Measurements from ENCODE around the gene AKAP14. TPM values are rescaled to one million over a fixed set of nuclear protein-coding genes. Genes with fewer than 3 reads are reported as not detected.
A peak's percentile ranks its signal among the peaks of the same experiment; 100 is the strongest.
"Not testable (repeated sequence)": the region's sequence is repeated elsewhere in the genome, so short reads cannot be mapped to it uniquely, and the experiment has no call there.

AKAP14 gene
- total RNA-seq, 1 experiment from 2014 or later = not detected

DNA sequence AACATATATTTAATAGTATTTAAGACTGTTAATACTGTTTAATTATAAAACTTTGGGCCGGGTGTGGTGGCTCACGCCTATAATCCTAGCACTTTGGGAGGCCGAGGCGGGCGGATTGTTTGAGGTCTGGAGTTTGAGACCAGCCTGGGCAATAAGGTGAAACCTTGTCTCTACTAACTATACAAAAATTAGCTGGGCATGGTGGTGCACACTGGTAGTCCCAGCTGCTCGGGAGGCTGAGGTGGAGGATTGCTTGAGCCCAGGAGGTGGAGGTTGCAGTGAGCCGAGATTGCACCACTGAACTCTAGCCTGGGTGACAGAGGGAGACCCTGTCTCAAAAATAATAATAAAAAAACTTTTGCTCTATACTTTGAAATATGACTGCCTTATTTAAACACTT is 26.7 kb downstream of the AKAP14 start:
- not testable (repeated sequence) for DNase-seq (ENCODE audit: low read depth)

DNA sequence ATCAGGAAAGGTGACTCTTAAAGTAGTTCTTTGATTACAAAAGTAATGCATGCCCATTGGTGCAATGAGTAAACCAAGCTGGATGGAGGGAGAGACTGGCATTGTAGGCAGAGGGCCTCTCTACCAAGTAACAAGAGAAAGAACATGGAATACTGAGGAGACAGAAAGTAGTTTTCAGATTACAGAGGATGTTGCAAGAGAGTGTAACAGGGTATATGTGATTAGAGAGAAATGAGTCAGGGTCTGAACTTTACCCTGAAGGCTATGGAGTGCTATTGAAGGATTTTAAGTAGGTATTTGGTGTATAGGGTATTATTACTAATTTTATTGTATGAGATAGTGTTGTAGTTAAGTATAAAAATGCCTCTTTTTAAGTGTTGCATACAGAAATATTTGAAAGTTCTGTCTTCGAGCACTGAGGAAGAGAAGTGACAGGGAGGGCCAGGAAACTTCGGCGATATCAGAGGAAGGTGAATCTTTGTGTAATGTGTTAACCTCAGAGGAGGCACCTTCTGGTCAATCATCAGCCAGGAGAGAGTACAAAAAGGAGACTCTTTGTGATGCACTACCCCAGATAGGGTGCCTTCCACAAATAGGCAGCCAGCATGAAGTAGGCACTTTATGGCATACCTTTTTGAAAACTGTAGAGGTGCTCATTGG is 39.7 kb downstream of the AKAP14 start:
- no peak for DNase-seq (ENCODE audit: low read depth)

DNA sequence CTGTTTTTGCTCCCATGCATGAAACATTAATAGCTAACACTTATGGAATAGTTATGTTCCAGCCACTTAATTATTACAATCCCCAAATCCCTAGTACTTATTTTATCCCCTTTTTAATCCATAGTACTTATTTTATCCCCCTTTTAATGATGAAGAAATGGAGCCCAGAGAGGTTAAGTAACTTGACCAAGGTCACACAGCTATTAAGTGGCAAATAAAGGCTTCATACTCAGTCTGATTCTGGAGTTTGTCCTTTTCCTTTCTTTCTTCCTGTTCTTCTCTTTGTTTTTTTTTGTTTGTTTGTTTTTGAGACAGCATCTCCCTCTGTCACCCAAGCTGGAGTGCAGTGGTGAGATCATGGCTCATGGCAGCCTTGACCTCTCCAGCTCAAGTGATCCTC is 45.6 kb downstream of the AKAP14 start:
- no peak for DNase-seq (ENCODE audit: low read depth)

DNA sequence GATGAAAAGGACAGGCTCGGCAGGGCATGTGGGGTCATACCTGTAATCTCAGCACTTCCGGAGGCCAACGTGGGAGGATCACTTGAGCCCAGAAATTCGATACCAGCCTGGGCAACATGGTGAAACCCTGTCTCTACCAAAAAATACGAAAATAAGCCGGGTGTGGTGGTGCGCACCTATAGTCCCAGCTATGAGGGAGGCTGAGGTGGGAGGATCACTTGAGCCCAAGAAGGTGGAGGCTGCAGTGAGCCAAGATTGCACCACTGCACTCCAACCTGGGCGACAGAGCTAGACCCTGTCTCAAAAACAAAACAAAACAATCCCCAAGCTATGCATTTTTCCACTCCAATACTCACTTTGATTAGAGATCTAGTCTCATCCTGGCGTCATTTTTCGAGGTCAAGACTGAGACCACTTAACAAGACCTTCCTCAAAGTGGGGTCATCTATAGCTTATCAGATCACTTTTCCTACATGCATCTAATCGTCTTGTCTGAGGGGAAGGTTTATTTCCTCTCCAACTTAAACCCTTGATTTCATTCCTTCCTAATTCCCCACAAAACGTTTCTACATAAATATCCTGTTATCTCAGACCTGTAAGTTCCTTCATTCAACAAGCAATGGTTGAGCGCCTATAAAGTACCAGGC is 46.6 kb downstream of the AKAP14 start:
- DNase-seq (ENCODE audit: low read depth) = no peak

DNA sequence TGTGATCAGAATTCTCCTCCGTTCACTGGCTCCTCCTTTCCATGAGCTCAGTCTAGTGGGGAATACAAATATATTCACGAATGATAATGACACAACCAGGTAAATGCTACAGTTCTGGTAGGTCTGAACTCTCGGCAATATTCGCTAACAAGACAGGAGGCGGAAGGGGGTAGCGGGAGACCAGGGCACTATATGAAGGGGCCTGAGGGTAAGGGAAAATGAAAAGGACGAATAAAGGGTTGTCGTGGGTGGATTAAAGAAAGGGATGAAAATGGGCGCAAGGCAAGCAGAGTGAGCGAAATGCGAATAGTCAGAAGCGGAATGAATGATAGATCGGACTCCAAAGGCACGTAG is 47.1 kb downstream of the AKAP14 start:
- DNase-seq (ENCODE audit: low read depth) = no peak

DNA sequence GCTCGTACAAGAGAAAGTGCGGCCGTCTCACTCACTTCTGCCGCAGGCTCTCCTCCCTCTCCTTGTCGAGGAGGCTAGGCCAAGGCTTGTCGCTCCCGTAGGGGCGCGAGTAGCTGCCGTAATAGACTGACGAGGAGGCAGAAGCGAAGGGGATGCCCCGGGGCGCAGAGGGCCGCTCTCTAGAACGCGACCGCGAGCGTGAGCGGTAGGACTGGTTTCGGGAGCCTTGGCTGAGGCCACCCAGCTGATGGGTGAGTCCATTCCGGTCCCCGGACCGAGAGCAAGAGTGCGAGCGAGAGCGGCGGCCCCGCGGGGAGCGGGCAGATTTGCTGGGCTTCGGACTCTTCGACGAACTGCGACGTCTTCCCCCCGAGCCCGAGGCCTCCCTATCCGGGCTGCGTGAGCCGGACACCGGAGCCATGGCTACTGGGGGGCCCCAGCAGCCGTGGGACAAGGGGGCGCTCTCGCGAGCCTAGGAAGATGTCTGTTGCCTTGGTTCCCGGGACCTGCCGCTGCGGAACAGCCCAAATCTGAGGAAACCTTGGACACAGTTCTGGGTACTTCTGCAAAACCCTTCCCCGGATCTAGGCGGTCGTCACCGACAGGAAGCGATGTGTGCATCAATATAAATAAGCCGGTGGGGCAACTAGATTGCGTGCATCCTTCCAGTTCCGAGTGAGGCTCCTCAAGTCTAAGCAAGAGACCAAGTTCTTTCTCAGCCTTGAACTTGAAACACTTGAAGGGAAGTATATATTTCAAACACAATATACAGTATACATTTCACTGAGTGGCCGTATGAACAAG is 47.7 kb downstream of the AKAP14 start, which contains the start of gene NKAP:
Gene NKAP (minus strand): TSS at position 567 of the 804 bp plus-strand sequence. CDS start 146 bp downstream, at position 421.
- peak; percentile 87 for DNase-seq (ENCODE audit: low read depth)

DNA sequence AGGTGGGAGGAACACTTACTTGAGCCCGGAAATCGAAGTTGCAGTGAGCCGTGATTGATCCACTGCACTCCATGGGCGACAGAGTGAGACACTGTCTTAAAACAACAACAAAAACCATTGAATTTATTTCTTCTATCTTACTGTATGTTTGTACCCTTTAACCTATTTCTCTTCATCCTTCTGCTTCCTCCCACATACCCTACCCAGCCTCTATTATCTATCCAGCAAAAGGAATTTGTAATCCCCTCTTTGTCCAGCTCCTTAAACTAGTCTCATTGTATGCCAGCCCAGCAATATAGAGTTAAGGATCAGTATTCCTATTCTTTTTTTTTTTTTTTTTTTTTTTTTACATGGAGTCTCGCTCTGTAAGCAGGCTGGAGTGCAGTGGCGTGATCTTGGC is 49.8 kb downstream of the AKAP14 start:
- no peak for DNase-seq (ENCODE audit: low read depth)

DNA sequence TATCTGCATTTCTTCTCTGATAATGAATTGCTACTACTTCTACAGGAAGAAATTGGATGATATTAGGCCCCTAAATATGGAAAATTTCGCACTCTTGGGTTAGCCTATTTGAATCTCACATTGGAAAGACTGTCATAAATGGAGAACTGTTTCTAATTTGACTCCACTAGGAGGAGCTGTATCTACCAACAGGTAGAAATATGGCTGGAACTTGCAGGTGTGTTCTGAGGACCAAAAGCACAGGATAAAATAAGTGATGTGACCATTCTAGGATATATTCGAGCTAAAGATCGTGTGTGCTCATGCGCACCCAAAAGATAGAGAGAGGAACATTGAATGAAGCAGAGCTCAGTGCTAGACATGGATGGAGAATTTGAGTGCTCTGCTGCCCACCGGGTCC is 52.7 kb downstream of the AKAP14 start:
- no peak for DNase-seq (ENCODE audit: low read depth)

DNA sequence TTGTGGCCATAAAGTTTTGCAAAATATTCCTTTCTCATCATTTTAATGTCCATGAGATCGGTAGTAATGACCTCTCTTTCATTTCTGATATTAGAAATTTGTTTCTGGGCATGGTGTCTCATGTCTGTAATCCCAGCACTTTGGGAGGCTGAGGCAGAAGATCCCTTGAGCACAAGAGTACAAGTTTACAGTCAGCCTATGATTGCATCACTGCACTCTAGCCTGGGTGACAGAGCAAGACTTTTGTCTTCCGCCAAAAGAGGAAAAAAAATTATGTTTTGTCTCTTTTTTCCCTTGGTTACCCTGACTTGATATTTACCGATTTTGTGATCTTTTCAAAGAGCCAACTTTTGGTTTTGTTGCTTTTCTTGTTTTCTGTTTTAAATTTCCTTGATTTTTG is 58.7 kb downstream of the AKAP14 start:
- no peak for DNase-seq (ENCODE audit: low read depth)

DNA sequence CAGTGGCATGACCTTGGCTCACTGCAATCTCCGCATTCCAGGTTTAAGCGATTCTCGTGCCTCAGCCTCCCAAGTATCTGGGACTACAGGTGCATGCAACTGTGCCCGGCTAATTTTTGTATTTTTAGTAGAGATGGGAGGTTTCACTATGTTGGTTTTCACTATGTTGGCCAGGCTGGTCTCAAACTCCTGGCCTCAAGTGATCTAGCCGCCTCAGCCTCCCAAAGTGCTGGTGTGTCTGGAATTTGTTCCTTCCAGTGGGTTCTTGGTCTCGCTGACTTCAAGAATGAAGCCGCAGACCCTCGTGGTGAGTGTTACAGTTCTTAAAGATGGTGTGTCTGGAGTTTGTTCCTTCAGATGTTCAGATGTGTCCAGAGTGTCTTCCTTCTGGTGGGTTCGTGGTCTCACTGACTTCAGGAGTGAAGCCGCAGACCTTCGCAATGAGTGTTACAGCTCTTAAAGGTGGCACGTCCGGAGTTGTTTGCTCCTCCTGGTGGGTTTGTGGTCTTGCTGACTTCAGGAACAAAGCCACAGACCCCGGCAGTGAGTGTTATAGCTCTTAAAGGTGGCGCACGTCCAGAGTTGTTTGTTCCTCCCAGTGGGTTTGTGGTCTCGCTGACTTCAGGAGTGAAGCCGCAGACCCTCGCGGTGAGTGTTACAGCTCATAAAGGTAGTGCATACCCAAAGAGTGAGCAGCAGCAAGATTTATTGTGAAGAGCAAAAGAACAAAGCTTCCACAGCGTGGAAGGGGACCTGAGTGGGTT is 60.3 kb downstream of the AKAP14 start:
- not testable (repeated sequence) for DNase-seq (ENCODE audit: low read depth)

DNA sequence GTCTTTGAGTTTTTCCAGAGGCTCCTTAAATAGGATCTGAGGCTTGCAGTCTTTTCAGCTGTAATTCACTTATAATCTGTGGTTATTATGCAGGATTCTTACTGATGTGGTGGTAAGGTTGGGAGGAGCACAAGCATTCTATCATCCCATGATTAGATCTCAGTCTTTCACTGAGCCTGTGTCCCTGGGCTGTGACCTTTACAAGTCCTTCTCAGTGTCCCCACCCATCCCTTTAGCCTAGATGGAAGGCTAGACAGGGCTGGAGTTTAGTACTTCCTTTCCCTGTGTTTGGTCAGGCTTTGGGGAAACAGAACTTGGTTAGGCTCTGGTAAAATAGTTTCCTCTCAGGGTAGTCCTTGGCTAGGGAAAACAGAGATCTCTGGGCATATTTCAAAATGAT is 64.9 kb downstream of the AKAP14 start:
- no peak for DNase-seq (ENCODE audit: low read depth)

DNA sequence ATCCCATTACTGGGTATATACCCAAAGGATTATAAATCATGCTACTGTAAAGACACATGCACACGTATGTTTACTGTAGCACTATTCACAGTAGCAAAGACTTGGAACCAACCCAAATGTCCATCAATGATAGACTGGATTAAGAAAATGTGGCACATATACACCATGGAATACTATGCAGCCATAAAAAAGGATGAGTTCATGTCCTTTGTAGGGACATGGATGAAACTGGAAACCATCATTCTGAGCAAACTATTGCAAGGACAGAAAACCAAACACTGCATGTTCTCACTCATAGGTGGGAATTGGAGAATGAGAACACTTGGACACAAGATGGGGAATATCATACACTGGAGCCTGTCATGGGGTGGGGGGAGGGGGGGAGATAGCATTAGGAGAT is 71.1 kb downstream of the AKAP14 start:
- DNase-seq (ENCODE audit: low read depth) = not testable (repeated sequence)

Other genes starting within 250 kb of the AKAP14 start
- 9.7 and 10.3 TPM in 2 replicates for gene SEPTIN6, start 202.7 kb upstream of the AKAP14 start, total RNA-seq (2014; rRNA removed; shearing (Covaris generic))
- gene SOWAHD, start 137.3 kb upstream of the AKAP14 start, total RNA-seq (2014; rRNA removed; shearing (Covaris generic)) = 0.10 TPM in 1 of 2 replicates, not detected in the other
- 2,449 and 3,058 TPM in 2 replicates for gene RPL39, start 104.3 kb upstream of the AKAP14 start, total RNA-seq (2014; rRNA removed; shearing (Covaris generic))
- 2.6 and 3.8 TPM in 2 replicates for gene UPF3B, start 42.9 kb upstream of the AKAP14 start, total RNA-seq (2014; rRNA removed; shearing (Covaris generic))
- 13.5 and 16.2 TPM in 2 replicates for gene RNF113A, start 24.2 kb upstream of the AKAP14 start, total RNA-seq (2014; rRNA removed; shearing (Covaris generic))
- 71.4 and 78.7 TPM in 2 replicates for gene NDUFA1, start 24.1 kb upstream of the AKAP14 start, total RNA-seq (2014; rRNA removed; shearing (Covaris generic))
- gene NKAP, start 47.9 kb downstream of the AKAP14 start, total RNA-seq (2014; rRNA removed; shearing (Covaris generic)) = 2.1 and 2.9 TPM in 2 replicates
- gene RHOXF2B, start 181.8 kb downstream of the AKAP14 start, total RNA-seq (2014; rRNA removed; shearing (Covaris generic)) = 0.24 TPM in 1 of 2 replicates, not detected in the other
- not detected in 2 replicates for gene RHOXF1, start 220.0 kb downstream of the AKAP14 start, total RNA-seq (2014; rRNA removed; shearing (Covaris generic))

All from RPMI7951 (cell line).